NCI-H510A (cell line): ENCODE measurements around the gene SLC43A3.

Experiments used
- DNase-seq: peaks from one replicate; lab custom pipeline; 2025; lab: John Stamatoyannopoulos, UW

The SLC43A3 gene

DNA sequence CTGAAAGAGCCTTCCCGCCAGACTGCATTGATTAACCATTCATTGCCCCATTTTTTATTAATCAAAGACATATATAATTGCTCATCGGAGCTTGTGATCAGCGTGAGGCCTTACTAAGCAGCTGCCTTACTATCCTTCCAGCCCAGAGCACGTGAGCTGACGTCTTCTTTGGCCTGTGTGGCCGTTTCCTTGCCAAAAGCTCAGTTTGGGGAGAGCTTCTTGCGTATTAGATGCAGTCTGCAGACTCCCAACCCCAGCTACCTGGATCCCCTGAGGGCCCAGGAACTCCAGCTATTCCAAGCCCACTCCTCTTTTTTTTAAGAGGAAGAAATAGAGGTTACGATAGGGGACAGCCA is 784 bp upstream of the SLC43A3 start:
- DNase-seq: no peak

DNA sequence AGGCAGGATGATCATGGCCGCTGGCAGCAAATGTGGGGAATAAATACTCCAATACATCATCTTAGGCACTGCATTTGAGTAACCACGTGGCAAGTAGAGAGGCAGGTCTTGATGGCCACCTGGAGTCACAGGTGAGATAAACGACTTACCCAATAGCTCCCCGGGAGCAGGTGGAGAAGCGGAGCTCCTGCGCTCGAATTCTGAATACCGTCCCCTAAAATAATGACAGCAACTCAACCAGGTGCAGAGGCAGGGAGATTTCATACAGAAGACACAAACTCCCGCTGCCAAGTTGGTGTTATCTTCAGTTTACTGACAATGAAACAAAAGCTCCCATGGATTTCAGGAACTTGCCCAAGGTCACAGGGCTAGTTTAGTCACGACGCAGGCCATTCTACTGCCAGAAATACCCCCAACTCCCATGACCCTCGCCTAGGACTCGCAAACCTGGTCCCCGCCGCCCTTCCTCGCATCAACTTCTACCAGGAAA is 437 bp downstream of the SLC43A3 start:
- DNase-seq: peak; percentile 30

DNA sequence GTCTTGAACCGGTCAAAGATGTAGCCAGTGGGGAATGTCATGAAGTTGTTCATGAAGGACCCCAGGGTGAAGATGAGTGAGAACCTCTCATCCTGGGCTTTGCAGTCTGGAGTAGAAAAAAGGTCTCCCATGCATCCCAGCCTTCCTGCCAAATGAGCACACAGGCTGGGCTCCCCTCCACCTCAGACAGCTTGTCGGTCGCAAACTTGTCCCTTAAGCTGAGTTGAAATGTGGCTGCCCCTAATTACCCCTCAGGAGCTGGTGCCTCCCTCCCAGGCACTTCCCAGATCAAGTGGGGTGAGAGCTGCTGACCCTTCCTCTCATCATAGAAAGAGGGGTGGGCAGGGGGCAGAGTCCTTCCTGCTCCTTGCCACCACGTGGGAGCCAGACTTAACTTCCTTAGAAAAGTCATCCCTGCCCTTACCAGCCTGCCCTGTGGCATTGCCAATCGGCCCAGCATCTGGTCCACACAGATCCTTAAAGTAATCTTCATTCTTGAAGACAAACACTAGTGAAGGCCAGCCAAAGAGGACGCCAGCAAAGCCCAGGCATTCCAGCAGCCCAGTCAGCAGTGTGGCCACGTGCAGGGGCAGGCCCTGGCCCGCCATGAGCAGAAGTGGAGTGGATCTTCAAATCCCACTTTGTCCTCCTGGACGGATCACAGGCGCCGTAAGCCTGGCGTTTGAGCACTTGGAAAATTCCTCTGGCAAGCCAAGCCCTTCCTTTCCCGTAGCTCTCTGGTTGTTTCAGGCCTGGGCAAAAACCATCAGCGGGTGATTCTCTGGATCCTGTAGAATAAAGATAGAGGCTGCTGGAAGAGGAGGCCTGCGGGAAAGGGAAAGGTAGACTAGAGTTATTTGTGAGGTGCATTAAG is 1.1 kb downstream of the SLC43A3 start:
- no peak for DNase-seq

DNA sequence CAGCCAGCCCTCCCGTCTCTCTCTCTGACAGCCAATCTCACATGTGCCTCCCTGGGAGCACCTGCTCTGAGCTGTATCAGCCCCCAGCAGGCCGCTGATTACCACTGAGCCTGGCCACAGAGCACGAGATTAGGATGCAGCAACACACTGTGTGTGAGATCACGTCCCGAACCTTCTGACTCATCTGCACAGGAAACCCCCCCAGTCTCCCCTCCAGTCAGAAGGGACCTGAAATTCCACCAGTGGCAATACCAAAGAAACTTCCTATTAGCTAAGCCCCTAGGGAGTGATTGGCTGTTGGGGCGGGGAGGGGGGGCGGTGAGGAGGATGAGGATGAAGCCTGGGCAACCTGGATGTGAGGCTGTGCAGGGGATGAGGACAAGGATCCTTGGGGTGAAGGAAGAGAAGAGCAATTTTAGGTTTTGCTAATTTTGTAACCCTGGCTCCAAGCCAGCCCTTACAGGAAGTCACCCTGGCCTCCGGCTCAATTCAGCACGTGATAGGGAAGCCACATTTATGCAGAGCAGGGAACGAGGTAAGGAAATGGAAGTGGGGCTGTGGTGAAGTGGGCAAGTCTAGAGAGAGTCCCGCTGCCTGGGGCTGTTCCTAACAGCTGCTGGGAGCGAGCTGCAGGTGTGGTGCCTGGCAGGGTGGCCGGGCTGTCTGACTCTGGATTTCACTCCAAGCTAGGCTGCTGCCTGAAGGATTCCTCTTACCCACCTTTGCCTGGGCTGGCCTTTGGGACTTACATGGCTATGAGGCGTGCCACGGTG is 1.9 kb downstream of the SLC43A3 start:
- peak; percentile 29 for DNase-seq

DNA sequence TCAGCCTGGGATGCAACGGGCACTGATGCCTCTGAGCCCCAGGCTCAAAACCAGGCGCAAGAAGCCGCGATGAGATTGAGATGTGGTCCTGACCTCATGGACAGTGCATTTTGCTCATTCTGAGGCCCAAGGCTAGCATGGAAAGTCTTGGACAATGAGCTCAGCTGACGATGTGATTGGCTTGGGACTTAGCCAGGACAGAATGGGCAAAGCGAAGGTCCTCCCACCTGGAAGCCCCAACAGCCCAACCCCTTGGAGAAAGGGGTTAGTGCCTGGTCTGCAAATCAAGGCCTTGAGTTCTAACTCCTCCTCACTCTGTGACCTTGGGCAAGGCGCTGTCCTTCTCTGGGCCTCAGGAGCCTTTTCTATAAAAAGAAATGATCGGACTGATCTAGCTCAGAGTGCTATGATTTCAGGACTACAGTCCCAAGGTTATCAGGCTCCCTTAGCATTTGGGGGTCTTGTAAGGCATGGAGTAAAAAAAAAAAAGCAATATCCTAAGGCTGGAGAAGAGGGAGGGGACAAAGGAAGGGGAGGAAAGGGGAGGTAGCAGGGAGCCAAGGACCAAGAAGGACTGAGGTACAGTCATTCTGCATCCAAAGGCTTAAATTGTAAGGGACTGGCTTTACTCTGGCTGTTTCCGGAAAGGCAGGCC is 2.7 kb downstream of the SLC43A3 start:
- no peak for DNase-seq

DNA sequence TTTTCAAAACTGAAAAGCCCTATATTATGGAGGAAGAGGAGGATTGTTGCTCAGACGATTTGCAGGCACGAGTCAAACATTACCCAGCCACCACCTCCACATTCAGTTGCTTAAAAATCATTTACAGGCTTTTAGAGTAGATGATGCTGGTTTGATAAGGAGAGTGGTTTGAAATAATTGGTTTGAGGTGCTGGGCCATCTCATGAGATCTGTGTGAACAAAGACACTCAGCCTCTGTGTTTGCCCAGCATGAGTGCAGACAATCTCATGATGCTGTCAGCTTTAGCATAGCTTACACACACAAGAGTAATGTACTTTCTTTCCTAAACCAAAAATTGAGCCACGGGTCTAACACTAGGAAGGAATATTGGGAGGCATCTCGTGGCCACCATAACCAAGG is 4.3 kb downstream of the SLC43A3 start:
- DNase-seq: no peak

DNA sequence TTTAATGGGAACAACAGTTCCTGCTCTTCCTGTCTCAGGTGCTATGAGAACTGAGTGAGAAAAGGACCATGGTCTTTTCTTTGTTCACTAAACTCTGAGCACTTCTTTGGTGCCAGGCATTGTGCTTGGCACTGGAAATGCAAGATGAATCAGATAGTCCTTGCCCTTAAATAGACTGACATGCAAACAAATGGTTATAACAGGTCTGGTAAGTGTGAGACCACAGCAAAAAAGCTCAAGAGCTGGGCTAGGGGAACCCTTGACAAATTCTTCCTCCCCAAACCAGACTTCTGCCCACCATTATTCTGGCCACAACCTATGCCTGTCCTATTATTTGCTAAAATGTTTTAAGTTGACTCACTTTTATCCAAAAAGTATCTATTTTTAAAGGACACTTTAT is 5.1 kb downstream of the SLC43A3 start:
- DNase-seq: no peak

DNA sequence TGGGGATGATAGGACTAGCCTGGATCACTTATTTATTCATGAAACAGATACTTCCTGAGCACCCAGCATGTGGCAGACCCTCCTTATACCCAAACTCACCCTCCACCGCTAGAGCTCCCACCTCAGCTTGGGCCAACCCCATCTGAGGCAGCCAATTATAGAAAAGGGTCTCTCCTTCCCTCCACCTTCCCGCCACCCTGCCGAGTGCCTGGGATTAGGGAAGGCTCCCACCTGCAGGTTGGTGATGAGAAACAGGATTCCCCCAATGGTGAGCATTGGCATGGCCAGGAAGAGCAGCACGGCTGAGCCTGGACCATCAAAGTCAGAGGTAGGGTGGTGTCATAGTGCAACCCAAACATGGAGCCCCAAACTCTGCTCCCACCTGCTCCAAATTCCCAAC is 5.9 kb downstream of the SLC43A3 start:
- no peak for DNase-seq

DNA sequence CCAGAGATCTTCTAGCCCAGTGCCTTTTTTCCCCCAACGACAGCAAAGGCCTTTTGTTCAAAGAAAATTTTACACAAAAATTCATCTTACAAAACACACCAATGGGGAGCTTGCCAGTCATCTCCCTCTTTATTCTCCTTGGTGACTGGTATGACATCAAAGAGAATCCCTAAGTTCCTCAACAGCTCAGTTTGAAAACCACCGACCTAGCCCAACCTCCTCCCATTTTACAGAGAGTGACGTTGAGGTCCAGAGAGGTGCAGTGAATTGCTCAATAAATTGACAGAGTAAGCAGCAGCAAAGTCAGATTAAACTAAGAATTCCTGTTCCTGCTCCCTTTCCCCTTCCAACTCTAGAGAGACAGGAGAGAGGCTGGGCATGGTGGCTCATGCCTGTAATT is 7.8 kb downstream of the SLC43A3 start:
- no peak for DNase-seq

DNA sequence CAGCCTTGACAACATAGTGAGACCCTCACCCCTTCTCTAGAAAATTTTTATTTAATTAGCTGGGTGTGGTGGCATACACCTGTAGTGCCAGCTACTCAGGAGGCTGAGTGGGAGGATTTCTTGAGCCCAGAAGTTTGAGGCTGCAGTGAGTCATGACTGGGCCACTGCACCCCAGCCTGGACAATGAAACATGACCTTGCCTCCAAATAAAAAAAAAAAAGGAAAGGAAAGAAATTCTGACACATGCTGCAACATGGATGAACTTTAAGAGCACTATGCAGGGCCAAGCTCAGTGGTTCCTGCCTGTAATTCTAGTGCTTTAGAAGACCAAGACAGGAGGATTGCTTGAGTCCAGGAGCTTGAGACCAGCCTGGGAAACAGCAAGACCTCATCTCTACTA is 8.8 kb downstream of the SLC43A3 start:
- DNase-seq: no peak

DNA sequence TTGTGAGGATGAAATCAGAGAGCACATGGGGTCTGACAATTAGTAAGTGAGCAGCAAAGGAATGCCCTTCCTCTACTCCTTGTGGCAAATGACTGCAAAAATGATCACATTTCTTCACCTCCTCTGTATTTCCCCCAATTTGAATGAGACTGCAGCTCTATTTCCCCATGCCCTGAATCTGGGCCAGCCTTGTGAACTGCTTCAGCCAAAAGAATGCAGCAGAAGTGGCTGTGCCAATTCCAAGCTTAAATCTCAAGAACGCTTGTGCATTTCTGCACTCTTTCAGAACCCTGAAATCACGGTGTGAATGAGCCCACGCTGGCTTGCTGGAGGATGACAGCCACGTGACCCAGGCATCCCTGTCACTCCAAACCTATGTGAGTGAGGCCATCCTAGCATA is 9.9 kb downstream of the SLC43A3 start:
- no peak for DNase-seq

DNA sequence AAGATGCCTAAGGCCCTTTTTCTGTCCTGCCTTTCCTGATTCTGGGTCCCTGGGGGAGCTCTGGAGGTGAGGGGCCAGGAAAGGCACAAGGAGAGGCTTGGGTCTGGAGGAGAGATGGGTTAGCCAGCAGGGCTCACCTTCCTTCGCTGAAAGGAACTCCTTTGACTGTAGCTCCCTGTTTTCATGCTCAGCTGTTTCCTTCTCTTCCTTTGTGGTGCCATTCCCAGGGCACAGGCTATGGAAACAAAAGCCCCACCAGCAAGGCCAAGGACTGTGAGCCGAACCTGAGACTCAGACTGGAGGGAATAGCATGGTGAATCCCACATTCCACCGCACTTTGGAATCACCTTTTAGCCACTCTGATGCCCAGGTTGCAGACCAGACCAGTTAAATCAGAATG is 10.5 kb downstream of the SLC43A3 start:
- no peak for DNase-seq

DNA sequence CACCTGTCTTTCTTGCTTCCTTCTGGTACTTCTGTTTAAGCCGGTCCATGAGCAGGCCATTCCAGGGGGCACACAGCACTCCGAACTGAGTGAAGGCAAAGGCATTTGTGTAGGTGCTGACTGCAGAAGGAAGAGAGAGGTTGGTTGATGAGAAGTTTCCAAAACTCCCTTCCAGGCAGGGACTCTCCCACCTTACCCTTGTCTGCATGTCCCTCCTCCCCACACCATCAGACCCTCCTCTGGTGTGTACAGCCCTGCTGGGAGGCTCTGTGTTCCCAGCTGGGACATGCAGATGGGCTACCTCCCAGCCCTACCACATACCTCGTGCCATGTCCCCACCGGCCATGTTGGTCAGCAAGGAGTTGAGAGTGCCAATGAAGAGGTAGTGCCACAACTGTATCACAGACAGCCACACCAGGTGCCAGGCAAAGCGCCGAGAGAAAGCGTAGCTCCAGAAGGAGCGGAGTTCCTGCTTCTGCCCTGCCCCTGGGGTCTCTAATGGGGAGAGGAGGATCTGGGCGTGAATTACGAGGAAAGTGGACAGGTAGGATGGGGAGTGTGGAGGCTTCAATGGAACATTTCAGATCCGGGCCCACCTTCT is 12.2 kb downstream of the SLC43A3 start:
- DNase-seq: no peak

DNA sequence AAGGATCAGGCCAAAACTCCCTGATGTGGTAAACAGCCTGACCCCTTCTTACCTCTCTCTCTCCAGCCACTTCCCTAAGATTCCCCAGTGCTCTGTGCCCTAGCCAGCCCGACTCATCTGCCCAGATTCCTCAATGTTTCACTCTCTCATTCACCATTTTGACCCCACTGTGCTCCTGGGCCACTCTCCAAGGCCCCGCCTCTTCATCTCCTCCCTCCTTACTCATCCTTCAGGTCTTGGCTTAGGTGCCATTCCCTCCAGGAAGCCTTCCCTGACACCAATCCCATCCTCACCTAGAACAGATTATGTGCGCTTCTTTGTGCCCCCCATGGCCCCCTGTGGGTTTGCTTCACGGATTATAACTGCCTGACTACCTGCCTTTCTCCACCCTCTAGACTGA is 13.2 kb downstream of the SLC43A3 start:
- DNase-seq: no peak

DNA sequence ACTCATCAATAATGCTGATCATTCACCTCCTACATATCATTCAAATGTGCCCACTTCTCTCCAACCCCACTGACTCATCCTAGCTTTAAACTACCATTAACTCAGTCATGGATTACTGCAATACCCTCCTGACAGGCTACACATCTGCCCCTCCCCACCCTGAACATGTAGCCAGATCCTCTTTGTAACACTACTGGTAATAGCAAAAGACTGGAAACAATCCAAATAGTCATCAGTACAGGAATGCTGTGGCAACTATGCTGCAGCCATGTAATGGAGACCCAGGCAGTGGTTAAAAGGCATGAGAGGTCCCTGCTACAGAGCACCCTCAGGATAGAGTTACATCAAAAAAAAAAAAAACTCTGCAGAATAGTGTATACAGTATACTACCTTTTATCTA is 16.6 kb downstream of the SLC43A3 start:
- DNase-seq: no peak

DNA sequence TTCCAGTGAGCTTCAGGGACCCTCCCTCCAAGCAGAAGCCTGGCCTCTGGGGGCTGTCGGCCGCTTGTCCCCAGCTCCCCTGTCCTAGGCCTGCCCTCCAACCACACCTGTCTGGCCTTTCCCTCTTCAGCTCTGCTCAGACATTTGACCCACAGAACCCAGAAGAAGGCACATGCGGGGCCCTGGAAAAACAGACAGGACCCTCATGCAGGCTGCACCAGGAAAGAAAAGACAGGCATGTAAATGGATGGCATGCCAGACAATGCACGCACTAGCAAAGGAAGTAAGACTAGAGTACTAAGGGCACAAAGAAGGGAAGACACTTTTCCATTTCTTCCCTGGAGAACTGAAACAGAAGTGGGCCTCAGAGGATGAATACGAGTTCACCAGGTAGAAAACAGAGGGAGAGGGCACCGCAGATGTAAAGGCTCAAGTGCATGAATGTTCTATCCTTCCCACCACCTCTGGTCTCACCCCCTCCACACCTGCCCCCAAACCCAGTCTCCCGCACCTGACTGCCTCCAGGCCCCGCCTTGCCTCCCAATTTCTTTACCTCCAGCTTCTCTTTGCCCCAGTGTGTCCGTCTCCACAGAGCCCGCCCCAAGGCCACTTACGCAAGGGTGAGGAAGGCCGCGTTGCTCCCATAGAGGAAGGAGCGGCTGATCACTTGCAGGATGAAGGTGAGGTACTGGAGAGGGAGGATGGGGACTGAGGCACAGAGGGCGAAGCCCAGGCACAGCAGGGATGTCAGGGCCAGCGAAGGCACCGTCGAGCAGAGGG is 17.4 kb downstream of the SLC43A3 start:
- no peak for DNase-seq

DNA sequence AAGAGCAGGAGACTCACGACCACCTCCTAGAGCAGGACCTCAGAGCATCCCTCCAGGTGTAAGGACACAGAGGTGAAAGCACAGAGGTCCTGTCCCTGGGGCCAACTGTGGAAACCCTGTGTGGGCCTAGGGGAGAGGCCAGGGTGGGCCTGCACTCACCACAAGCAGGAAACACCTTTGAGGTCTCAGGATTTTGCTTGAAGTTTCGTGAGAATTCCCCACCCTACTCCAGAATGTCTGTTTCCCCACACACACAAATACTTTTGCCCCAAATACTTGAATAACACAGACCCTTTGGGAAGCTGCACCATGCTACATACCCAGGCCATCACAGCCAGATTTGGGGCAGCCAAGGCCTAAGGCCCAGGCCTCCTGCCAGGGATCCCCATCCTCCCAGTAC is 18.1 kb downstream of the SLC43A3 start:
- no peak for DNase-seq

DNA sequence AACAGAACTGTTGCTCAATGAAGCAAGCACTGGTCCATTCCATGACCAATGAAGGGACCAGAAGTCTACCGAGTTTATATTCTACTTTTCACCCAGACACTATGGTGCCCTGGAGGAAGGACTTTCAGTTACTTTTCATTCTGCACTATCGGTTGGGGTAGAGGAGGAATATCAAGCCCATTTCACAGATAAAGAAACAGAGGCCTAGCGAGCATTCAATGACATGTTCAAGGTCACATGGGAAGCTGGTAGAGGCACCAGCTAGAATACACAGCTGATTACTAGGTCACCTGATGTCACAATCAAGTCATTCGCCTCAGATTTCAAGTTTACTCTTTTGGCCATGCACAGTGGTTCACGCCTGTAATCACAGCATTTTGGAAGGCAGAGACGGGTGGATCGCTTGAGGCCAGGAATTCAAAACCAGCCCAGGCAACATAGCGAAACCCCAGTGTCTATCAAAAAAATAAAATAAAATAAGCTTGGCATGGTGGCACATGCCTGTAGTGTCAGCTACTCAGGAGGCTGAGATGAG is 18.9 kb downstream of the SLC43A3 start:
- no peak for DNase-seq

DNA sequence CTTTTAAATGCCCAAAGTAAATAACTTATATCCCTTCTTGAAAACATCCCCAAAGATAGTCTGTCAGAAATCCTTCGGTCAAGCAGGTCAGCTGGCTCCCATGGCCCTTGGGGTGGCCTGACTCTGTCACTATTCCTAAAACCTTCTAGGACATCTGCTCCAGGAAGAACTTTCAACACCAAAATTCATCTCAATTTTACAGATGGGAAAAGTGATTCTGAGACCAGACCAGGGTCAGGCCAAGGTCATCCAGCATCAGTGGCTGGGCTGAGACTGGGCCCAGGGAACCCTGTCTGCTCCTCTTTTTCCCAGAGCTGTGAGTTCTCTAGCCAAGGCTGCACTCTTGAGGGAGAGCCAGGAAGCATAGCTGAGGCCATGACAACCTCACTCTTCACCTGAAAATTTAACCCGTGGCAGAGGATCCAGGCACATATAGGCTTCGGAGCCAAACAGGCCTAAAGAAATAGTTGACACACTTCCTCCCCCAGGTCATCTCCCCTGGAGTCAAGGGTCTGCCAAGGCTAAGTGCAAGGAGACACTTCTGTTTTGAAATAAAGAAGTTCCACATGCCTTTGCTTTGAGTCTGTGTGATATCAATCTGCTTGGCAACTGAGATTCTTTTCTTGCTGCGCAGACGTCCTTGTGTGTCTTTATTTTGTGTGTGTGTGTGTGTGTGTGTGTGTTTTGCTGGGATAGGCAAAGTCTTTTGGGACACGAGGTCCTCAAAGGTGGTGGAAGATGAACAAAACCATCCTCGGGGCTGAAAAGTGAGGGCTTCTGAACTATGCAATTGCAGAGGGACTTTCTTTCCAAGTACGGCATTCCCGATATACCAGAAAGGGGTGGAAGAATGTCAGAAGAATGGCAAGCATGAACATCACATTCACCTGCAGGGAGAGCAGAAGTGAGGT is 19.7 kb downstream of the SLC43A3 start:
- no peak for DNase-seq

DNA sequence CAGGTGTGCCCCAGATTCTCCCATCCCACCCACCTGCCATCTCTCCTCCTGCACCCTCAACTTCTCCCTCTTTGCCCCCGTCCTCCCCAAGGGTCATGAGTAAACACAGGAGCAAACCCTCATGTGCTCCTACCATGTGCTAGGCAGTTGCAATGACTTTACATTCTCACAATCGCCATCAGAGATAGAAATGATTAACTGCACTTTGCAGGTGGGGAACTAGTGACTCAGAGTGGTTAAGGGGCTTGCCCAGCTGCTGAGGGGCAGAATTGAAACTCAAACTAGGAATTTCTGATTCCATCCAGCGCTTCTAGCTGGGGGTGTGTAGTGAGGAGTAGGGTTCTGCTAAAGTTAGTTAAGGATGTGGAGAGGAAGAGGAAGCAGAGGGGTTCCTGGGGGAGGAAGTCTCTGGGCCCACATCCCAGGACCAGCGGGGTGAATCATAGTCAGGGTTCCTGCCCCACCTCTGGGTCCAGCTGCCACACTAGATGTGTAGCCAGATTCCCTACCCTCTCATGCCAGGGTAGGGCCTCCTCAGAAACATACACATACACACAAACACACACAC is 20.5 kb downstream of the SLC43A3 start:
- no peak for DNase-seq
